Measurements from ENCODE around the gene ITSN1. TPM values are rescaled to one million over a fixed set of nuclear protein-coding genes. Genes with fewer than 3 reads are reported as not detected.

Gene ITSN1
- polyA plus RNA-seq, 1 donor from 2014 or later = 35.1 TPM

DNA sequence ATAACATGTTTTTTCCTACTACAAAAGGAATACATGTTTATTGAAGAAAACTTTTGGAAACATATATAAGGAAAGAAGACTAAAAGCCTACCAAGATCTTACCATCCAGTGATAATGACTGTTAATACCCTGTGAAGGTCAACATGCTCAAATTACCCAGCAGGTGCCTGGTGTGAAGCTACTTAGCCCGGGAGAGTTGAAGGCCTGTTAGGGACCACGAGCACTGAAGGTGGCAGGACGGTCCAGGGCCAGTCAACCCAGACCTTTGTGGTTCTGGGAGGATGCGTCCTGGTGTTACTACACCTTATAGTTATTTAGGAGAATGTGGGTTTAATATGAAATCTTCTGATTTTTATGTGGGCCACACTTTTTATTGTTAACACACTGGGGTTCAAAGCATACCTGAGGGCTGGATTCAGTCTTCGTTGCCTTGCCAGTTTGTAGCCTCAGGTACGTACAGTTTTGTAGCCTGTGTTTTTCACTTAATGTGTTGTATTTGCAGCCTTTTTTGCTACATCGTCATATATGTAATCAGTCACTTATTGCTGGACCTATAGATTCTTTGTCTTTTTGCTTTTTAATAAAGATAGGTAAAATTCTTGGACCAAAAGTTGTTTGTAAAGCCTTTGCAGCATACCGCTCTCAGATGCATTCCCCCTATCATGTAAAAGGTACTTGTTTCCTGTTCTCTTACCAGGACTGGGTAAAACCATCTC is 9.8 kb downstream of the ITSN1 start:
- H3K4me2 ChIP-seq (ENCODE audit: low read length) = no peak overlapping the region
- H3K9ac ChIP-seq (ENCODE audit: low read length) = no peak overlapping the region
- H3K27ac ChIP-seq (ENCODE audit: low read length) = no peak overlapping the region
- no peaks in the 10 kb centered on the region for H3F3A ChIP-seq (ENCODE audit: insufficient read depth, low read length, poor library complexity, severe bottlenecking)
- H3K27me3 ChIP-seq (ENCODE audit: insufficient read depth, low read depth, low read length) = no peaks in the 10 kb centered on the region
- H3K79me2 ChIP-seq (replicated peaks; ENCODE audit: insufficient read depth, low read length) = peaks cover 81% of the 10 kb centered on the region
- H4K20me1 ChIP-seq (ENCODE audit: insufficient read depth) = peaks cover 3% of the 10 kb centered on the region
- TF ChIP-seq EZH2 (IDR thresholded peaks at IDR 0.05; ENCODE audit: borderline replicate concordance, insufficient read depth, low read length, poor library complexity, severe bottlenecking) (no peak), EP300 (conservative IDR thresholded peaks at IDR 0.05; ENCODE audit: poor library complexity, severe bottlenecking) (no peak)
- no peaks in the 10 kb centered on the region for H3K36me3 ChIP-seq (ENCODE audit: insufficient read depth, low read length)
- no peaks in the 10 kb centered on the region for H3K9me2 ChIP-seq (ENCODE audit: insufficient read depth, low read length)
- H3K4me3 ChIP-seq (ENCODE audit: low read length) = no peak overlapping the region
- H3K9me3 ChIP-seq (ENCODE audit: low read length) = no peaks in the 10 kb centered on the region
- H2AFZ ChIP-seq (ENCODE audit: low read depth, low read length) = no peak overlapping the region

GRCh38 chr21:33654412-33654811 is 12.1 kb downstream of the ITSN1 start:
- Histone ChIP-seq H3F3A (ENCODE audit: insufficient read depth, low read length, poor library complexity, severe bottlenecking) (no peaks in the 10 kb centered on the region), H3K36me3 (ENCODE audit: insufficient read depth, low read length) (no peaks in the 10 kb centered on the region), H3K79me2 (replicated peaks; ENCODE audit: insufficient read depth, low read length) (peaks cover 81% of the 10 kb centered on the region), H3K4me3 (ENCODE audit: low read length) (no peak overlapping the region), H4K20me1 (ENCODE audit: insufficient read depth) (no peaks in the 10 kb centered on the region), H3K27ac (ENCODE audit: low read length) (no peak overlapping the region), H2AFZ (ENCODE audit: low read depth, low read length) (no peak overlapping the region), H3K27me3 (ENCODE audit: insufficient read depth, low read depth, low read length) (no peaks in the 10 kb centered on the region), H3K9me2 (ENCODE audit: insufficient read depth, low read length) (no peaks in the 10 kb centered on the region), H3K4me2 (ENCODE audit: low read length) (no peak overlapping the region), H3K9me3 (ENCODE audit: low read length) (no peaks in the 10 kb centered on the region), H3K9ac (ENCODE audit: low read length) (no peak overlapping the region)
- TF ChIP-seq RAD21 (conservative IDR thresholded peaks at IDR 0.05) (no peak), POLR2AphosphoS5 (IDR thresholded peaks at IDR 0.05) (no peak), EZH2 (IDR thresholded peaks at IDR 0.05; ENCODE audit: borderline replicate concordance, insufficient read depth, low read length, poor library complexity, severe bottlenecking) (no peak), SMC3 (conservative IDR thresholded peaks at IDR 0.05; ENCODE audit: poor library complexity) (no peak), REST (IDR thresholded peaks at IDR 0.05; ENCODE audit: borderline replicate concordance) (no peak), EP300 (conservative IDR thresholded peaks at IDR 0.05; ENCODE audit: poor library complexity, severe bottlenecking) (no peak), TAF1 (IDR thresholded peaks at IDR 0.05; ENCODE audit: low read depth) (no peak), MXI1 (conservative IDR thresholded peaks at IDR 0.05; ENCODE audit: poor library complexity, severe bottlenecking) (no peak)
- TF ChIP-seq, protein P1, sequence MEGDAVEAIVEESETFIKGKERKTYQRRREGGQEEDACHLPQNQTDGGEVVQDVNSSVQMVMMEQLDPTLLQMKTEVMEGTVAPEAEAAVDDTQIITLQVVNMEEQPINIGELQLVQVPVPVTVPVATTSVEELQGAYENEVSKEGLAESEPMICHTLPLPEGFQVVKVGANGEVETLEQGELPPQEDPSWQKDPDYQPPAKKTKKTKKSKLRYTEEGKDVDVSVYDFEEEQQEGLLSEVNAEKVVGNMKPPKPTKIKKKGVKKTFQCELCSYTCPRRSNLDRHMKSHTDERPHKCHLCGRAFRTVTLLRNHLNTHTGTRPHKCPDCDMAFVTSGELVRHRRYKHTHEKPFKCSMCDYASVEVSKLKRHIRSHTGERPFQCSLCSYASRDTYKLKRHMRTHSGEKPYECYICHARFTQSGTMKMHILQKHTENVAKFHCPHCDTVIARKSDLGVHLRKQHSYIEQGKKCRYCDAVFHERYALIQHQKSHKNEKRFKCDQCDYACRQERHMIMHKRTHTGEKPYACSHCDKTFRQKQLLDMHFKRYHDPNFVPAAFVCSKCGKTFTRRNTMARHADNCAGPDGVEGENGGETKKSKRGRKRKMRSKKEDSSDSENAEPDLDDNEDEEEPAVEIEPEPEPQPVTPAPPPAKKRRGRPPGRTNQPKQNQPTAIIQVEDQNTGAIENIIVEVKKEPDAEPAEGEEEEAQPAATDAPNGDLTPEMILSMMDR (IDR thresholded peaks at IDR 0.05; ENCODE audit: poor library complexity, severe bottlenecking) = no peak
